H4 (cell line): ENCODE measurements around the gene CALU. TPM values are rescaled to one million over a fixed set of nuclear protein-coding genes. Genes with fewer than 3 reads are reported as not detected.

ENCODE experiments used
- DNase-seq: peaks from one replicate; pipeline ENCODE4 v3.0.0-alpha.2; 2015; ENCODE audit warnings: low spot score
- total RNA-seq: library from RNA; depleted of rRNA; stranded (reverse); fragments of >200 nt; shearing (Covaris generic); gene quantifications from 2 replicates; pipeline ENCODE4 v1.2.3, GENCODE V29; 2014

CALU gene
- total RNA-seq, 1 experiment from 2014 or later = 489 TPM

GRCh38 chr7:128724743-128725142 is 14.4 kb upstream of the CALU start:
- no peak for DNase-seq

- DNase-seq = no peak
Measured at GRCh38 chr7:128725531-128725930, 13.6 kb upstream of the CALU start.

GRCh38 chr7:128726059-128726736 is 13.0 kb upstream of the CALU start:
- no peak for DNase-seq

- DNase-seq = no peak
Measured at GRCh38 chr7:128726737-128727072, 12.5 kb upstream of the CALU start.

- DNase-seq = no peak
Measured at GRCh38 chr7:128727239-128727638, 11.9 kb upstream of the CALU start.

- peak; percentile 16 for DNase-seq
Measured at GRCh38 chr7:128728598-128728997, 10.6 kb upstream of the CALU start.

- DNase-seq = no peak
Measured at GRCh38 chr7:128729494-128729893, 9.7 kb upstream of the CALU start.

- no peak for DNase-seq
Measured at GRCh38 chr7:128731184-128731583, 8.0 kb upstream of the CALU start.

GRCh38 chr7:128732521-128733277 is 6.5 kb upstream of the CALU start:
- no peak for DNase-seq

GRCh38 chr7:128733278-128733645 is 5.9 kb upstream of the CALU start:
- no peak for DNase-seq

GRCh38 chr7:128734890-128735289 is 4.3 kb upstream of the CALU start:
- DNase-seq = no peak

- no peak for DNase-seq
Measured at GRCh38 chr7:128735436-128735835, 3.7 kb upstream of the CALU start.

- DNase-seq = no peak
Measured at GRCh38 chr7:128737441-128737840, 1.7 kb upstream of the CALU start.

GRCh38 chr7:128737867-128738385 is 1.2 kb upstream of the CALU start:
- DNase-seq = no peak

- DNase-seq = no peak
Measured at GRCh38 chr7:128738570-128739047, 550 bp upstream of the CALU start.

GRCh38 chr7:128739990-128740682 is 977 bp downstream of the CALU start:
- no peak for DNase-seq

GRCh38 chr7:128740996-128741395 is 1.8 kb downstream of the CALU start:
- DNase-seq = no peak

GRCh38 chr7:128741491-128741890 is 2.3 kb downstream of the CALU start:
- DNase-seq = no peak

- no peak for DNase-seq
Measured at GRCh38 chr7:128742206-128742605, 3.0 kb downstream of the CALU start.

GRCh38 chr7:128743112-128743772 is 4.1 kb downstream of the CALU start:
- DNase-seq = no peak

- DNase-seq = no peak
Measured at GRCh38 chr7:128744366-128744905, 5.3 kb downstream of the CALU start.

- no peak for DNase-seq
Measured at GRCh38 chr7:128745706-128746105, 6.5 kb downstream of the CALU start.
